ENCODE results near the gene ZNF429.
"Not testable (repeated sequence)": the region's sequence is repeated elsewhere in the genome, so short reads cannot be mapped to it uniquely, and the experiment has no call there.

The ZNF429 gene

DNA sequence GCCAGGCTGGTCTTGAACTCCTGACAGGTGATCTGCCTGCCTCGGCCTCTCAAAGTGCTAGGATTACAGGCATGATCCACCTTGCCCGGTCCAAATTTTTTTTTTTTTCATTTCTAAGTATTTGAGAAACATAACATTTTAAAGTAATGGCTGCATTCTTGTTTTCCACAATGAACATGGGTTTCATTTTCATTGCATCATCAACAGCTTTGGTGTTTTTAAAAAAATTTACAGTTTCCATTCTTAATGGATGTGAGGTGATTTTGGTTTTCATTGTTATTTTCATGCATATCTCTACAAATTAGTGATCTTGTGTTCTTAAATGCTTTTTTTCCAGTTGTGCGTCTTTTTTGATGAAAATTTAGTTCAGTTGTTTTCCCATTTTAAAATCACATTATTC is 27.5 kb downstream of the ZNF429 start:
- H3K9me3 ChIP-seq (ENCODE audit: control insufficient read depth, insufficient read depth, low read length) = peaks cover 8% of the 10 kb centered on the region
- H3K36me3 ChIP-seq (ENCODE audit: control insufficient read depth, insufficient read depth, low read length) = peaks cover 3% of the 10 kb centered on the region

DNA sequence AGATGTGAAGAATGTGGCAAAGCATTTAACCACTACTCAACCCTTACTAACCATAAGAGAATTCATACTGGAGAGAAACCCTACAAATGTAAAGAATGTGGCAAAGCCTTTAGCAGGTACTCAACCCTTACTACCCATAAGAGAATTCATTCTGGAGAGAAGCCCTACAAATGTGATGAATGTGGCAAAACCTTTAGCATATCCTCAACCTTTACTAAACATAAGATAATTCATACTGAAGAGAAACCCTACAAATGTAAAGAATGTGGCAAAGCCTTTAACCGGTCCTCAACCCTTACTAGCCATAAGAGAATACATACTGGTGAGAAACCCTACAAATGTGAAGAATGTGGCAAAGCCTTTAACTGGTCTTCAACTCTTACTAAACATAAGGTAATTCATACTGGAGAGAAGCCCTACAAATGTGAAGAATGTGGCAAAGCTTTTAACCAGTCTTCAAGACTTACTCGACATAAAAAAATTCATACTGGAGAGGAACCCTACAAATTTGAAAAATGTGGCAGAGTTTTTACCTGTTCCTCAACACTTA is 31.4 kb downstream of the ZNF429 start:
- H3K4me3 ChIP-seq (ENCODE audit: low read depth, low read length); H3K9me3 ChIP-seq (ENCODE audit: control insufficient read depth, insufficient read depth, low read length); H3K27me3 ChIP-seq (ENCODE audit: control insufficient read depth, insufficient read depth, low read length); H3K4me1 ChIP-seq (ENCODE audit: control insufficient read depth, insufficient read depth, low read length); H3K9ac ChIP-seq (ENCODE audit: low read depth, low read length); H3K36me3 ChIP-seq (ENCODE audit: control insufficient read depth, insufficient read depth, low read length): not testable (repeated sequence)

More for the DNA sequence above, 27.5 kb downstream of the ZNF429 start:
- no peak overlapping the region for H3K9ac ChIP-seq (ENCODE audit: low read depth, low read length)
- H3K4me1 ChIP-seq (ENCODE audit: control insufficient read depth, insufficient read depth, low read length) = no peaks in the 10 kb centered on the region
- H3K4me3 ChIP-seq (ENCODE audit: low read depth, low read length) = no peak overlapping the region
- H3K27me3 ChIP-seq (ENCODE audit: control insufficient read depth, insufficient read depth, low read length) = no peaks in the 10 kb centered on the region

DNA sequence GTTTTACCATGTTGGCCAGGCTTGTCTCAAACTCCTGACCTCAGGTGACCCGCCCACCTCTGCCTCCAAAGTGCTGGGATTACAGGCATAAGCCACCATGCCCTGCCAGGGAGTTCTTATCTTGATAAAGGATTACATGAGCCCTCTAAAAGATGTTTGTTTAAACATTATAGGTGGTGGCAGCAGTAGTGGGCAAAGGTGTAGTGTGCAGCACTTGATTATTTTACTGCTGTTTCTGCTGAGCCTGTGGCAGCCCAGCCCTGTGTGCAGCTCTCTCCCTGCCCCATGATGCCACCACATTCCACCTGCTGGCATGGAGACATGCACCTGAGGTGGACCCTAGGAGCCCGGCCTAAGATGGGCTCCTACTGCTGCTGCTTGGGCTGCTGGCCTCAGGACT is 54.0 kb downstream of the ZNF429 start:
- Histone ChIP-seq H3K36me3 (ENCODE audit: control insufficient read depth, insufficient read depth, low read length) (no peaks in the 10 kb centered on the region), H3K9ac (ENCODE audit: low read depth, low read length) (no peak overlapping the region), H3K27me3 (ENCODE audit: control insufficient read depth, insufficient read depth, low read length) (no peaks in the 10 kb centered on the region), H3K4me1 (ENCODE audit: control insufficient read depth, insufficient read depth, low read length) (no peaks in the 10 kb centered on the region), H3K9me3 (ENCODE audit: control insufficient read depth, insufficient read depth, low read length) (peaks cover 8% of the 10 kb centered on the region), H3K4me3 (ENCODE audit: low read depth, low read length) (no peak overlapping the region)

DNA sequence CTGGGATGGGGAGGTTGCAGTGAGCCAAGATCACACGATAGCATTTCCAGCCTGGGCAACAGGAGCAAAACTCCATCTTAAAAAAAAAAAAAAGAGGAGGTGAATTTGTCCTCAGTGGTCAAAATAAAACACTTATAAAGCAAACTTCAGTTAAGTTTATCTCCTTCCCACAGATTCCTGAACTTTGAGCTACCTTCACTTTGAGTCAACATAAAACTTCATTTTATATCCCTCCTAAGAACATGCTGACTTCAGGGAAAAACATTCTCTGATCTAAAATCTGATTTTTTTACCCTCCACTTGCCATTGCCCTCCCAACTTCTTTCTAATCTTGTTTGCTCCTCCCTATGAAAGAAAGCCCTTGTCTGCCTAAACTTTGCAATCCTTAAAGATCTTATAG is 59.0 kb downstream of the ZNF429 start:
- no peaks in the 10 kb centered on the region for H3K27me3 ChIP-seq (ENCODE audit: control insufficient read depth, insufficient read depth, low read length)
- H3K4me3 ChIP-seq (ENCODE audit: low read depth, low read length) = no peak overlapping the region
- no peaks in the 10 kb centered on the region for H3K36me3 ChIP-seq (ENCODE audit: control insufficient read depth, insufficient read depth, low read length)
- no peak overlapping the region for H3K9ac ChIP-seq (ENCODE audit: low read depth, low read length)
- no peaks in the 10 kb centered on the region for H3K4me1 ChIP-seq (ENCODE audit: control insufficient read depth, insufficient read depth, low read length)
- peaks cover 9% of the 10 kb centered on the region for H3K9me3 ChIP-seq (ENCODE audit: control insufficient read depth, insufficient read depth, low read length)

DNA sequence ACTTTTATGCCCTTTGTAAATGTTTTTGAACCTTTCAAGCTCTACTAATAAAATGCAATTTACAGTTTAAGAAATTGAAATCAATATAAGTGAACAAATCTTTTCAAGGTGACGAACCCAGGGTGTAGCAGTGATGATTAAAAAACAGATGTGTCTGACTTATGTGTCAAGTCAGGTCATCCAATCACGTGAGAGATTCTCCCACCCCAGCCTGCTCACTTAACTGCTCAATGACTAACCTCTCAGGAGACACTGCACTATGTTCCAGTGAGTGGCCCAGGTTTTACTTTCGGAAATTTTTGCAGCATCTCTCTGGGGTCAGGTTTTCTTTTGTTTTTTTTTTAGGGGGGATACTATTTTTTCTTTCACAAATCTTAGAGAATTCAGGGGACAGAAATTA is 60.7 kb downstream of the ZNF429 start:
- Histone ChIP-seq H3K36me3 (ENCODE audit: control insufficient read depth, insufficient read depth, low read length) (no peaks in the 10 kb centered on the region), H3K4me3 (ENCODE audit: low read depth, low read length) (no peak overlapping the region), H3K9ac (ENCODE audit: low read depth, low read length) (no peak overlapping the region), H3K27me3 (ENCODE audit: control insufficient read depth, insufficient read depth, low read length) (no peaks in the 10 kb centered on the region), H3K4me1 (ENCODE audit: control insufficient read depth, insufficient read depth, low read length) (no peaks in the 10 kb centered on the region), H3K9me3 (ENCODE audit: control insufficient read depth, insufficient read depth, low read length) (peaks cover 7% of the 10 kb centered on the region)

DNA sequence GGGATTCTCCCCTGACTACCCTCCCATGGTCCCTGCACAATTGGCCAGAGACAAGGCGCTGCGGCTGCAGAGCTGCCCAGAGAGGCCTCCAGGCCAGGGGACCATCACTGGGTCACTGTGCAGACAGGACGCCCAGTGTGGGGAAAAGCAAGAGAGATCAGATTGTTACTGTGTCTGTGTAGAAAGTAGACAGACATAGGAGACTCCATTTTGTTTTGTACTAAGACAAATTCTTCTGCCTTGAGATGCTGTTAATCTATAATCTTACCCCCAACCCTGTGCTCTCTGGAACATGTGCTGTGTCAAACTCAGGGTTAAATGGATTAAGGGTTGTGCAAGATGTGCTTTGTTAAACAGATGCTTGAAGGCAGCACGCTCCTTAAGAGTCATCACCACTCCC is 62.4 kb downstream of the ZNF429 start:
- not testable (repeated sequence) for H3K4me3 ChIP-seq (ENCODE audit: low read depth, low read length); H3K4me1 ChIP-seq (ENCODE audit: control insufficient read depth, insufficient read depth, low read length); H3K36me3 ChIP-seq (ENCODE audit: control insufficient read depth, insufficient read depth, low read length); H3K9ac ChIP-seq (ENCODE audit: low read depth, low read length); H3K27me3 ChIP-seq (ENCODE audit: control insufficient read depth, insufficient read depth, low read length)
- H3K9me3 ChIP-seq (ENCODE audit: control insufficient read depth, insufficient read depth, low read length) = peaks cover 10% of the 10 kb centered on the region

DNA sequence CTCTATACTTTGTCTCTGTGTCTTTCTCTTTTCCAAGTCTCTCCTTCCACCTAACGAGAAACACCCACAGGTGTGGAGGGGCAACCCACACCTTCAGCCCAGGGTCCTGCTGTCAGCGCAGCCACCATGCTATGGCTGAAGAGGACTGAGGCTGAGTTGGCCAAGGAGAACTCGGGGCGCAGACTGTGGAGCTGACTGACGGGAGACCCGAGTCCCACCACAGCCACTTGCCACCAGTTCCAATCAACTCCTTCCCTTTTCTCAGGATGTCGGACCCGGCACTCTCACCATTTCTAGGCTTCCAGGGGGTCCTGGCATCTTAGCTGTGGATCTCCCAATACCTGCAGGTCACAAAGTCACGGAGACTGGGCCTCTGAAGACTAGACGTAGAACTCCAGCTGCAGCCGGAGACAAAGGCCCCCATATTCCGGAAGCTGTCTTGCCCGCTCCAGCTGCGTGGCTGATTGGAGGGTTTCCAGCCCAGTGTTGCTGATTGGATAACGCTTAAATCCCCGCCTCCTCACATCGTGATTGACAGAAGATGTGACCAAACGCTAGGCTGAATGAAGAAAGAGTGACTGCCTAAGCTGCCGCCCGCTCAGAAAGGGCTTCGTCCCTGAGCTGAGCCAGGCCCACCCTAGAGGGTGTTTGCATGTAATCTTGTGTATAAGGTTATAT is 63.6 kb downstream of the ZNF429 start:
- no peak overlapping the region for H3K4me3 ChIP-seq (ENCODE audit: low read depth, low read length)
- H3K9ac ChIP-seq (ENCODE audit: low read depth, low read length) = no peak overlapping the region
- no peaks in the 10 kb centered on the region for H3K27me3 ChIP-seq (ENCODE audit: control insufficient read depth, insufficient read depth, low read length)
- no peaks in the 10 kb centered on the region for H3K36me3 ChIP-seq (ENCODE audit: control insufficient read depth, insufficient read depth, low read length)
- H3K9me3 ChIP-seq (ENCODE audit: control insufficient read depth, insufficient read depth, low read length) = peaks cover 10% of the 10 kb centered on the region
- H3K4me1 ChIP-seq (ENCODE audit: control insufficient read depth, insufficient read depth, low read length) = no peaks in the 10 kb centered on the region

DNA sequence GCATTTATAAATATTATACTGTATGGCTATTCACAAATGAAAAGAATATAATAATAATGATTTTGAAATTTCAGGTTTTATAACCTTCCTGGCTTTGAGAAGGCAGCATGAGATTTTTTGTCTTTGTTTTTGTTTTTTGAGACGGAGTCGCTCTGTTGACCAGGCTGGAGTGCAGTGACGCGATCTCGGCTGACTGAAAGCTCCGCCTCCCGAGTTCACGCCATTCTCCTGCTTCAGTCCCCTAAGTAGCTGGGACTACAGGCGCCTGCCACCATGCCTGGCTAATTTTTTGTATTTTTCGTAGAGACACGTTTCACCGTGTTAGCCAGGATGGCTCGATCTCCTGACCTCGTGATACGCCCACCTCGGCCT is 64.1 kb downstream of the ZNF429 start:
- H3K4me3 ChIP-seq (ENCODE audit: low read depth, low read length) = no peak overlapping the region
- no peaks in the 10 kb centered on the region for H3K27me3 ChIP-seq (ENCODE audit: control insufficient read depth, insufficient read depth, low read length)
- H3K36me3 ChIP-seq (ENCODE audit: control insufficient read depth, insufficient read depth, low read length) = no peaks in the 10 kb centered on the region
- H3K9ac ChIP-seq (ENCODE audit: low read depth, low read length) = no peak overlapping the region
- peaks cover 10% of the 10 kb centered on the region for H3K9me3 ChIP-seq (ENCODE audit: control insufficient read depth, insufficient read depth, low read length)
- H3K4me1 ChIP-seq (ENCODE audit: control insufficient read depth, insufficient read depth, low read length) = no peaks in the 10 kb centered on the region

DNA sequence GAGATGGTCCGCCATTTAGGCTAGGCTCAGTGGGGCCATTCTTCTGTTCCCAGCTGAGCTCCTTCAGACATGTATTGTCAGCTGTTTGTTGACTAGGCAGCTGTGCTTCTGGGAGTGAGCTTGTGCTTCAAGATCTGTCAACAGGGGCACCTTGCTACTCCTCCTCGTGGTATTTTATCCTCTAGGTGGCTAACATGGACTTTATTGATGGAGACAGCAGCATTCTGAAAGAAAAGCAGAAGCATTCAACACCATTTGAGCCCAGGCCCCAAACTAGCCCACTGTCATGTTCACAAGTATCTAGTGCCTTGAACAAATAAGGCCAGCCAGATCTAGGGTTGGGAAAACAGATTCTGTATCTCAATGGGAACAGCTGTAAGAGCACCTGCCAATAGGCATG is 65.9 kb downstream of the ZNF429 start:
- no peaks in the 10 kb centered on the region for H3K27me3 ChIP-seq (ENCODE audit: control insufficient read depth, insufficient read depth, low read length)
- H3K9me3 ChIP-seq (ENCODE audit: control insufficient read depth, insufficient read depth, low read length) = peaks cover 10% of the 10 kb centered on the region
- H3K9ac ChIP-seq (ENCODE audit: low read depth, low read length) = no peak overlapping the region

DNA sequence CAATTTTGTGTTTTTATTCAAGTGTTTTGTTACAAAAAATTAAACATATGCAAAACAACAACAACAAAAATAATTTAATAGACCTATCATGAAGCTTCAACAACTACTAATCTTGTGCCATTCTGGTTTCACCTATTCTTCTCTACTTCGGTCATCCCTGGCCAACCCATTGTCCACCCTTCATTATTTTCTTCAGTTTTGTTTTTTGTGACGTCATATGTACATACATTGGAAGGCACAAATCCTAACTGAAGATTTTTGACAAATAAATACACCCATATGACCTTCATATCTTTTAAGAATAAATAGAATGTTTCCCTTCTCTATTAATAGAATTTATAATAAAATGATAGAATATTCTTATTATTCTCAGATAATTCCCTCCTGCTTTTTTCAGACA is 69.2 kb downstream of the ZNF429 start:
- Histone ChIP-seq H3K4me3 (ENCODE audit: low read depth, low read length) (no peak overlapping the region), H3K4me1 (ENCODE audit: control insufficient read depth, insufficient read depth, low read length) (no peaks in the 10 kb centered on the region), H3K36me3 (ENCODE audit: control insufficient read depth, insufficient read depth, low read length) (no peaks in the 10 kb centered on the region), H3K27me3 (ENCODE audit: control insufficient read depth, insufficient read depth, low read length) (no peaks in the 10 kb centered on the region), H3K9me3 (ENCODE audit: control insufficient read depth, insufficient read depth, low read length) (peaks cover 5% of the 10 kb centered on the region), H3K9ac (ENCODE audit: low read depth, low read length) (no peak overlapping the region)

More for the DNA sequence above, 65.9 kb downstream of the ZNF429 start:
- Histone ChIP-seq H3K4me1 (ENCODE audit: control insufficient read depth, insufficient read depth, low read length) (no peaks in the 10 kb centered on the region), H3K36me3 (ENCODE audit: control insufficient read depth, insufficient read depth, low read length) (no peaks in the 10 kb centered on the region), H3K4me3 (ENCODE audit: low read depth, low read length) (no peak overlapping the region)

DNA sequence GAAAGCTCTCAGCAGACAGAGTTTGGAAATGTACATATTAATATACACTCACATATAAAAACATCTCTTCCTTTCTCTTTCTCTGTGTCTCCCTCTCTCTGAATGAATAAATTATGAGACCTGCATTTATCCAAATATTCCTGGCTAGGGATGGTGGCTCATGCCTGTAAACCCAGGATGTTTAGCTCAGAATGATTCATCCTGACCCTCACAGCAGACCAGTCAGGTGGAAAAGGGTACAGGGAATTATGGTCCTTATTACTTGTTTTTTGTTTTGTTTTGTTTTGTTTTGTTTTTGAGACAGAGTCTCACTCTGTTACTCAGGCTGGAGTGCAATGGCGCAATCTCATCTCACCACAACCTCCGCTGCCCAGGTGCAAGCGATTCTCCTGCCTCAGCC is 71.1 kb downstream of the ZNF429 start:
- no peaks in the 10 kb centered on the region for H3K4me1 ChIP-seq (ENCODE audit: control insufficient read depth, insufficient read depth, low read length)
- H3K36me3 ChIP-seq (ENCODE audit: control insufficient read depth, insufficient read depth, low read length) = no peaks in the 10 kb centered on the region
- peaks cover 4% of the 10 kb centered on the region for H3K9me3 ChIP-seq (ENCODE audit: control insufficient read depth, insufficient read depth, low read length)
- H3K9ac ChIP-seq (ENCODE audit: low read depth, low read length) = no peak overlapping the region
- no peak overlapping the region for H3K4me3 ChIP-seq (ENCODE audit: low read depth, low read length)
- no peaks in the 10 kb centered on the region for H3K27me3 ChIP-seq (ENCODE audit: control insufficient read depth, insufficient read depth, low read length)

DNA sequence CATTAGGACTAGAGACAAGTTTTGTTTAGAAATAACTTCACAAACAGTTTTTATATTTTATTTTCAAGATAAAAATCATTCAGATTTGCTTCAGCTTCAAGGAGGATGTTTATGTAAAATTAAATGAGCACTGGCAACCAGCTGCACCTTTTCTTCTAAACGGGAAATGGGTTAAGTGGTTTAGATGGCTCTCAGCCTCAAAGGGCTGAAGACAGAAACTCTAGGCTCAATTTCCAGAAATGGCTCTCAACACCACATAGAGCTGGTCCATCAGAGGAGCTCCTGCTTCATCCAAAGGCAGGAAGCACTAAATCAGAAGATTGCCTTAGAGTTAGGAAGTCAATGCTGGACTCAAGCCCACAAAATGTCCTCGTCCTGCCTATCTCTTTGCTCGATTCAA is 74.7 kb downstream of the ZNF429 start:
- Histone ChIP-seq H3K9ac (ENCODE audit: low read depth, low read length) (no peak overlapping the region), H3K27me3 (ENCODE audit: control insufficient read depth, insufficient read depth, low read length) (no peaks in the 10 kb centered on the region), H3K4me1 (ENCODE audit: control insufficient read depth, insufficient read depth, low read length) (no peaks in the 10 kb centered on the region), H3K4me3 (ENCODE audit: low read depth, low read length) (no peak overlapping the region), H3K36me3 (ENCODE audit: control insufficient read depth, insufficient read depth, low read length) (no peaks in the 10 kb centered on the region), H3K9me3 (ENCODE audit: control insufficient read depth, insufficient read depth, low read length) (peaks cover 4% of the 10 kb centered on the region)

All from iPS-15b (cell line).